Suprapubic skin (tissue), 4 donors: ENCODE results near the gene ELMOD1.

Experiments
- EP300 ChIP-seq: sonication (generic); formaldehyde crosslinking; IDR thresholded peaks from one replicate; pipeline ENCODE4 v1.6.1; 2017; ENCODE audit warnings: antibody characterized with exemption
- POLR2AphosphoS5 ChIP-seq, 3 donors: sonication (generic); formaldehyde crosslinking; IDR thresholded peaks; one replicate each; pipeline ENCODE4 v1.6.1; 2017; ENCODE audit warnings: antibody characterized with exemption in 3 of 3
- TF ChIP-seq, protein P1 (sequence below), 2 donors: fragments of 200-600 bp in 1 of 2; fragments of 450-650 bp in 1 of 2; sonication (generic) in 1 of 2; IDR thresholded peaks; one replicate each; pipeline ENCODE4 v1.5.1; 2016 to 2019; ENCODE audit warnings: antibody characterized with exemption in 2 of 2, mild to moderate bottlenecking in 1 of 2, moderate library complexity in 1 of 2

DNA sequence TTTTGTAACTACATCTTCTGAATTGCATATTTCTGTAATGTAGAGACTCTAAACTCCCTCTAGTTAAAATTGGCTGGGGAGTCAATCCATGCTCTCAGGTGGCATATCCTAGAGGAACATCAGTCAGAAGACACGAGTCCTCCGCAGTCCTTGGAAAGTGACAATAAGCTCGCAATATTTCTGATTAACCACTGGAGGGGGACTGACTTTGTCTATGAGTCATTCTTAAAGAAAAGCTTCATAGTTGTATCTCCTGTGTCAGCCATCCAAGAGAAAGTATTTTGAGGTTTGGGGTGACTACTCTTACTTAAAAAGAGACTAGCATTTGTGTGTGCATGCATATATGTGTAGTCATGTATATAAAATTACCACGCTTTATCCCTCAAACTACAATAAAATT lies 60.7 kb downstream of the ELMOD1 start:
- TF ChIP-seq POLR2AphosphoS5 (IDR thresholded peaks at IDR 0.05): no peak
- TF ChIP-seq, protein P1, sequence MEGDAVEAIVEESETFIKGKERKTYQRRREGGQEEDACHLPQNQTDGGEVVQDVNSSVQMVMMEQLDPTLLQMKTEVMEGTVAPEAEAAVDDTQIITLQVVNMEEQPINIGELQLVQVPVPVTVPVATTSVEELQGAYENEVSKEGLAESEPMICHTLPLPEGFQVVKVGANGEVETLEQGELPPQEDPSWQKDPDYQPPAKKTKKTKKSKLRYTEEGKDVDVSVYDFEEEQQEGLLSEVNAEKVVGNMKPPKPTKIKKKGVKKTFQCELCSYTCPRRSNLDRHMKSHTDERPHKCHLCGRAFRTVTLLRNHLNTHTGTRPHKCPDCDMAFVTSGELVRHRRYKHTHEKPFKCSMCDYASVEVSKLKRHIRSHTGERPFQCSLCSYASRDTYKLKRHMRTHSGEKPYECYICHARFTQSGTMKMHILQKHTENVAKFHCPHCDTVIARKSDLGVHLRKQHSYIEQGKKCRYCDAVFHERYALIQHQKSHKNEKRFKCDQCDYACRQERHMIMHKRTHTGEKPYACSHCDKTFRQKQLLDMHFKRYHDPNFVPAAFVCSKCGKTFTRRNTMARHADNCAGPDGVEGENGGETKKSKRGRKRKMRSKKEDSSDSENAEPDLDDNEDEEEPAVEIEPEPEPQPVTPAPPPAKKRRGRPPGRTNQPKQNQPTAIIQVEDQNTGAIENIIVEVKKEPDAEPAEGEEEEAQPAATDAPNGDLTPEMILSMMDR (IDR thresholded peaks at IDR 0.05): no peak
- no peak for TF ChIP-seq EP300
